B cell (primary cell): Measurements from ENCODE around the gene MRPL55. TPM values are rescaled to one million over a fixed set of nuclear protein-coding genes. Genes with fewer than 3 reads are reported as not detected.

Experiments used
- ATAC-seq: fragments of 200-7000 bp; cut with Tn5 transposase; one replicate; pipeline ENCODE4 v1.10.0; 2021; ENCODE audit warnings: low read depth, mild to moderate bottlenecking, moderate number of reproducible peaks, moderate library complexity
- CTCF ChIA-PET: fragments of 350-600 bp; sonication (Branson Sonifier 250); formaldehyde crosslinking; loops from one replicate; lab custom pipeline; 2021; ENCODE audit warnings: antibody characterized with exemption, inconsistent platforms; lab: Charles Lee
- POLR2A ChIA-PET: fragments of 350-600 bp; sonication (Branson Sonifier 250); formaldehyde crosslinking; loops from one replicate; lab custom pipeline; 2021; ENCODE audit warnings: antibody characterized with exemption; lab: Charles Lee
- DNase-seq: peaks from one replicate; pipeline ENCODE4 v3.0.0; 2013
- H2AFZ ChIP-seq: 2 replicates; pipeline ENCODE4 v1.6.1; 2012; ENCODE audit warnings: mild to moderate bottlenecking, low read depth, low read length; ENCODE audit not compliant: insufficient read depth, poor library complexity, severe bottlenecking
- H3K27ac ChIP-seq, 2 donors: 1 replicate in 1 of 2; 2 replicates in 1 of 2; pipeline ENCODE4 v1.5.1; 2012 to 2013; ENCODE audit warnings: low read length in 2 of 2, mild to moderate bottlenecking in 2 of 2, moderate library complexity in 1 of 2
- H3K27me3 ChIP-seq, 4 experiments: fragments of 200-600 bp in 1 of 4; sonication (generic) in 1 of 4; replicated peaks in 1 of 4; 1 replicate in 2 of 4; 2 replicates in 2 of 4; pipeline versions ENCODE4 v1.6.1 to v1.7.0; 2013 to 2016; ENCODE audit warnings: low read length in 3 of 4, mild to moderate bottlenecking in 2 of 4, mixed read lengths in 1 of 4, moderate library complexity in 1 of 4; ENCODE audit not compliant: insufficient read depth in 4 of 4, control insufficient read depth in 3 of 4; ENCODE audit errors: control extremely low read depth in 1 of 4
- H3K36me3 ChIP-seq, 2 experiments: replicated peaks in 1 of 2; 1 replicate in 1 of 2; 2 replicates in 1 of 2; pipeline versions ENCODE4 v1.6.1 to v1.7.1; 2013; ENCODE audit warnings: low read length in 1 of 2; ENCODE audit not compliant: insufficient read depth in 2 of 2, control insufficient read depth in 1 of 2; ENCODE audit errors: control extremely low read depth in 1 of 2, extremely low read depth in 1 of 2
- H3K4me1 ChIP-seq, 2 donors: fragments of 200-600 bp in 1 of 2; sonication (generic) in 1 of 2; 1 replicate in 1 of 2; 2 replicates in 1 of 2; pipeline versions ENCODE4 v1.5.1 to v1.6.1; 2013 to 2017; ENCODE audit warnings: low read length in 2 of 2; ENCODE audit not compliant: control insufficient read depth in 2 of 2, insufficient read depth in 2 of 2
- H3K4me2 ChIP-seq: replicated peaks from 2 replicates; pipeline ENCODE3; 2012; ENCODE audit warnings: mild to moderate bottlenecking, low read depth, low read length; ENCODE audit not compliant: poor library complexity, severe bottlenecking
- H3K4me3 ChIP-seq, 5 experiments: fragments of 200-600 bp in 1 of 5; sonication (generic) in 1 of 5; 1 replicate in 3 of 5; 2 replicates in 2 of 5; pipeline versions ENCODE4 v1.5.1 to v1.7.0; 2011 to 2016; ENCODE audit warnings: low read length in 4 of 5, mild to moderate bottlenecking in 4 of 5, low read depth in 2 of 5, control low read depth in 1 of 5, moderate library complexity in 1 of 5; ENCODE audit not compliant: insufficient read depth in 1 of 5; ENCODE audit errors: control extremely low read depth in 1 of 5, extremely low read depth in 1 of 5
- H3K79me2 ChIP-seq: fragments of 200-600 bp; sonication (generic); one replicate; pipeline ENCODE4 v1.6.0; 2016; ENCODE audit warnings: low read length; ENCODE audit not compliant: control insufficient read depth, insufficient read depth
- H3K9ac ChIP-seq: fragments of 200-600 bp; sonication (generic); 2 replicates; pipeline ENCODE4 v1.6.1; 2017; ENCODE audit warnings: mild to moderate bottlenecking, low read length, moderate library complexity
- H3K9me3 ChIP-seq, 3 donors: one replicate each; pipeline versions ENCODE4 v1.6.1 to v1.7.1; 2013; ENCODE audit warnings: low read length in 2 of 3; ENCODE audit not compliant: control insufficient read depth in 2 of 3, insufficient read depth in 1 of 3; ENCODE audit errors: control extremely low read depth in 1 of 3
- H4K20me1 ChIP-seq: 2 replicates; pipeline ENCODE4 v1.6.0; 2012; ENCODE audit warnings: mild to moderate bottlenecking, low read length; ENCODE audit not compliant: insufficient read depth, control insufficient read depth, poor library complexity, severe bottlenecking
- H3K27ac Mint-ChIP-seq: one replicate; pipeline ENCODE4 v1.8.0; 2021; ENCODE audit warnings: mixed read lengths
- H3K27me3 Mint-ChIP-seq: one replicate; pipeline ENCODE4 v1.8.0; 2021; ENCODE audit warnings: mixed read lengths
- H3K4me1 Mint-ChIP-seq: one replicate; pipeline ENCODE4 v1.8.0; 2021; ENCODE audit warnings: mixed read lengths
- H3K4me3 Mint-ChIP-seq: one replicate; pipeline ENCODE4 v1.8.0; 2021; ENCODE audit warnings: mixed read lengths
- H3K9me3 Mint-ChIP-seq: one replicate; pipeline ENCODE4 v1.8.0; 2022; ENCODE audit warnings: mixed read lengths; ENCODE audit not compliant: insufficient read depth
- EZH2 ChIP-seq: IDR thresholded peaks from 2 replicates; pipeline ENCODE4 v1.6.1; 2012; ENCODE audit warnings: borderline replicate concordance, low read depth, mild to moderate bottlenecking, moderate library complexity, low read length; ENCODE audit not compliant: insufficient read depth, poor library complexity, severe bottlenecking
- WGBS: methylation state at CpG from one replicate; pipeline ENCODE4 v1.1.5; 2013; ENCODE audit warnings: missing lambda C conversion rate; ENCODE audit not compliant: insufficient coverage; 5-methylcytosine and 5-hydroxymethylcytosine counted together
- intact Hi-C: fragments of 100-400 bp; cut with micrococcal nuclease; formaldehyde crosslinking; loops from one replicate; pipeline ENCODE4 v1.10.0; 2022
- polyA plus RNA-seq: library from polyadenylated mRNA; depleted of rRNA; stranded (reverse); fragments of >200 nt; gene quantifications from 2 replicates; pipeline ENCODE4 v1.2.3, GENCODE V29; 2012
- total RNA-seq, 2 donors: library from RNA; stranded (reverse); fragments of 120-200 nt in 1 of 2; gene quantifications; 1 replicate in 1 of 2; 2 replicates in 1 of 2; pipeline versions ENCODE4 v1.2.3 to v1.2.4, GENCODE V29; 2013 to 2022
- TF ChIP-seq, protein P1 (sequence below): fragments of 200-600 bp; IDR thresholded peaks from one replicate; pipeline ENCODE4 v1.8.0; 2022; ENCODE audit warnings: antibody characterized with exemption, mild to moderate bottlenecking

Gene MRPL55
- total and polyA plus RNA-seq, 2 donors (not counting 1 experiment from before 2014, with no cell fraction given), result 38.9 to 297 TPM

DNA sequence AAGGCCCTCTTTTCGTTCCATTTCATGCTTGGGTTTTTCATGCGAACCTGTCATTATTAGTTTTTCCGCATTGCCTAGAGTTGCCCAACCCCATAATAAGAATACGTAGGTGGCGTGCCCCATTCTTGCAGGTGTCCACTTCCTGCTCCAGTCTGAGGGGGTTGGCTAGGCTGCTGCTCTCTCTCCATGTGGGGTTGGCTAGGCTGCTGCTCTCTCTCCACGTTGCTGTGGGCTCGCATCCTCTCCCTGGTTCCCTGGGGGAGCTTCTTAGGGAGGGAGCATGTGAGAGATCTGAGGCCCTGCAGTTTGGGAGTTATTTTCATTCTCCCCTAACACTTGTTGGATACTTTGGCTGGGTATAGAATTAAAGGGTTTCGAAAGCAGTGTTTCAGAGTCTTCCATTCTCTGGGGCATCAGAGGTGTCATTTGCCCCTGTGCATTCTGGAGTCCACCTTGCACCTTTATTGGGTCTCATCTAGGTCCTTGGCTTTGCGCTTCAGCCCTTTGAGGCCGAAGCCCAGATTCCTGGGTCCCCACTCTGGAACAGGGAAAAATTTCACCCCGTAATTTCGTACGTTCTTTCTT is 14.6 kb downstream of the MRPL55 start:
- H4K20me1 ChIP-seq, result peaks cover 96% of the 10 kb centered on the region
- H3K36me3 ChIP-seq, result peaks cover 4 to 59% of the 10 kb centered on the region in 2 experiments
- no peak for ATAC-seq

More for the DNA sequence above, 14.6 kb downstream of the MRPL55 start:
- Mint-ChIP-seq H3K4me1 (peaks cover 44% of the 10 kb centered on the region), H3K27ac (no peak overlapping the region), H3K27me3 (no peaks in the 10 kb centered on the region), H3K4me3 (no peak overlapping the region), H3K9me3 (peaks cover 4% of the 10 kb centered on the region)
- Histone ChIP-seq H3K27me3 (no peaks in the 10 kb centered on the region), H2AFZ (no peak overlapping the region), H3K79me2 (peaks cover 78% of the 10 kb centered on the region), H3K27ac (no peak overlapping the region), H3K4me2 (no peak overlapping the region), H3K9me3 (peaks cover 0 to 30% (median 8%) of the 10 kb centered on the region in 3 donors), H3K4me3 (no peak overlapping the region), H3K4me1 (peaks cover 22 to 26% of the 10 kb centered on the region in 2 donors), H3K9ac (no peak overlapping the region)
- 100% methylated on average over 3 of the region's 13 CpGs for WGBS
- TF ChIP-seq EZH2, result no peak
- TF ChIP-seq, protein P1, sequence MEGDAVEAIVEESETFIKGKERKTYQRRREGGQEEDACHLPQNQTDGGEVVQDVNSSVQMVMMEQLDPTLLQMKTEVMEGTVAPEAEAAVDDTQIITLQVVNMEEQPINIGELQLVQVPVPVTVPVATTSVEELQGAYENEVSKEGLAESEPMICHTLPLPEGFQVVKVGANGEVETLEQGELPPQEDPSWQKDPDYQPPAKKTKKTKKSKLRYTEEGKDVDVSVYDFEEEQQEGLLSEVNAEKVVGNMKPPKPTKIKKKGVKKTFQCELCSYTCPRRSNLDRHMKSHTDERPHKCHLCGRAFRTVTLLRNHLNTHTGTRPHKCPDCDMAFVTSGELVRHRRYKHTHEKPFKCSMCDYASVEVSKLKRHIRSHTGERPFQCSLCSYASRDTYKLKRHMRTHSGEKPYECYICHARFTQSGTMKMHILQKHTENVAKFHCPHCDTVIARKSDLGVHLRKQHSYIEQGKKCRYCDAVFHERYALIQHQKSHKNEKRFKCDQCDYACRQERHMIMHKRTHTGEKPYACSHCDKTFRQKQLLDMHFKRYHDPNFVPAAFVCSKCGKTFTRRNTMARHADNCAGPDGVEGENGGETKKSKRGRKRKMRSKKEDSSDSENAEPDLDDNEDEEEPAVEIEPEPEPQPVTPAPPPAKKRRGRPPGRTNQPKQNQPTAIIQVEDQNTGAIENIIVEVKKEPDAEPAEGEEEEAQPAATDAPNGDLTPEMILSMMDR, result no peak
- ChIA-PET CTCF (interaction anchor here (0.6 to 0.8 kb wide), 3 partner anchors 14 to 1429 kb away, joined by 3 to 4 read pairs (median 3); no protein-coding TSS in a partner anchor), POLR2A (interaction anchor here (1.1 kb wide), 1 partner anchor 7 kb away, joined by 4 read pairs; no protein-coding TSS in a partner anchor)
- intact Hi-C loops, result no loop called here
- DNase-seq, result no peak
